ENCODE measurements around the gene ADAMTS10.

The ADAMTS10 gene

GRCh38 chr19:8545743-8546142 lies 64.8 kb downstream of the ADAMTS10 start:
- Histone ChIP-seq H3K4me2 (ENCODE audit: insufficient read depth, low read length) (no peak overlapping the region), H3K4me1 (ENCODE audit: insufficient read depth, low read length) (no peaks in the 10 kb centered on the region), H4K20me1 (ENCODE audit: insufficient read depth, low read length) (no peaks in the 10 kb centered on the region), H3K4me3 (ENCODE audit: low read depth in 1 of 2, low read length in 2 of 2) (no peak overlapping the region), H3K36me3 (ENCODE audit: insufficient read depth, low read length) (no peaks in the 10 kb centered on the region), H3K27ac (ENCODE audit: low read length) (no peak overlapping the region), H3K79me2 (ENCODE audit: insufficient read depth, low read length) (no peaks in the 10 kb centered on the region), H3K9me3 (ENCODE audit: insufficient read depth, low read length, severe bottlenecking) (no peaks in the 10 kb centered on the region), H3K9ac (ENCODE audit: low read depth, low read length) (no peak overlapping the region), H3K27me3 (ENCODE audit: insufficient read depth, low read length, poor library complexity) (no peaks in the 10 kb centered on the region), H2AFZ (ENCODE audit: low read depth, low read length) (no peak overlapping the region)
- no peak for TF ChIP-seq CTCF (IDR thresholded peaks at IDR 0.05; ENCODE audit: borderline replicate concordance, extremely low read depth, low read length, poor library complexity, severe bottlenecking)
- TF ChIP-seq EZH2 (IDR thresholded peaks at IDR 0.05; ENCODE audit: borderline replicate concordance, low read depth, low read length, severe bottlenecking) = no peak
- no peak for ATAC-seq (ENCODE audit: insufficient read depth, low read depth)
- no peak for DNase-seq

- no peaks in the 10 kb centered on the region for H3K4me1 ChIP-seq (ENCODE audit: insufficient read depth, low read length)
- H3K79me2 ChIP-seq (ENCODE audit: insufficient read depth, low read length) = no peaks in the 10 kb centered on the region
- H3K27me3 ChIP-seq (ENCODE audit: insufficient read depth, low read length, poor library complexity) = no peaks in the 10 kb centered on the region
- H3K27ac ChIP-seq (ENCODE audit: low read length) = no peak overlapping the region
- no peaks in the 10 kb centered on the region for H3K9me3 ChIP-seq (ENCODE audit: insufficient read depth, low read length, severe bottlenecking)
- no peak overlapping the region for H3K4me3 ChIP-seq (ENCODE audit: low read depth in 1 of 2, low read length in 2 of 2)
- no peak overlapping the region for H2AFZ ChIP-seq (ENCODE audit: low read depth, low read length)
- TF ChIP-seq CTCF (IDR thresholded peaks at IDR 0.05; ENCODE audit: borderline replicate concordance, extremely low read depth, low read length, poor library complexity, severe bottlenecking) = no peak
- ATAC-seq (ENCODE audit: insufficient read depth, low read depth) = no peak
- H3K9ac ChIP-seq (ENCODE audit: low read depth, low read length) = no peak overlapping the region
- H3K4me2 ChIP-seq (ENCODE audit: insufficient read depth, low read length) = no peak overlapping the region
- no peak for DNase-seq
- H4K20me1 ChIP-seq (ENCODE audit: insufficient read depth, low read length) = no peaks in the 10 kb centered on the region
- no peaks in the 10 kb centered on the region for H3K36me3 ChIP-seq (ENCODE audit: insufficient read depth, low read length)
Observed at GRCh38 chr19:8544168-8544567, 66.3 kb downstream of the ADAMTS10 start.

- Histone ChIP-seq H3K27ac (ENCODE audit: low read length) (no peak overlapping the region), H3K4me1 (ENCODE audit: insufficient read depth, low read length) (no peaks in the 10 kb centered on the region), H3K9me3 (ENCODE audit: insufficient read depth, low read length, severe bottlenecking) (no peaks in the 10 kb centered on the region), H3K4me2 (ENCODE audit: insufficient read depth, low read length) (no peak overlapping the region), H3K79me2 (ENCODE audit: insufficient read depth, low read length) (no peaks in the 10 kb centered on the region), H3K4me3 (ENCODE audit: low read depth in 1 of 2, low read length in 2 of 2) (no peak overlapping the region), H3K27me3 (ENCODE audit: insufficient read depth, low read length, poor library complexity) (no peaks in the 10 kb centered on the region), H4K20me1 (ENCODE audit: insufficient read depth, low read length) (no peaks in the 10 kb centered on the region), H2AFZ (ENCODE audit: low read depth, low read length) (no peak overlapping the region), H3K9ac (ENCODE audit: low read depth, low read length) (no peak overlapping the region), H3K36me3 (ENCODE audit: insufficient read depth, low read length) (no peaks in the 10 kb centered on the region)
- DNase-seq = no peak
- no peak for ATAC-seq (ENCODE audit: insufficient read depth, low read depth)
- TF ChIP-seq EZH2 (IDR thresholded peaks at IDR 0.05; ENCODE audit: borderline replicate concordance, low read depth, low read length, severe bottlenecking) (no peak), CTCF (IDR thresholded peaks at IDR 0.05; ENCODE audit: borderline replicate concordance, extremely low read depth, low read length, poor library complexity, severe bottlenecking) (no peak)
Observed at GRCh38 chr19:8539621-8540149, 70.8 kb downstream of the ADAMTS10 start.

GRCh38 chr19:8537099-8537498 lies 73.4 kb downstream of the ADAMTS10 start:
- Histone ChIP-seq H3K4me3 (ENCODE audit: low read depth in 1 of 2, low read length in 2 of 2) (no peak overlapping the region), H2AFZ (ENCODE audit: low read depth, low read length) (no peak overlapping the region), H3K36me3 (ENCODE audit: insufficient read depth, low read length) (no peaks in the 10 kb centered on the region), H3K9me3 (ENCODE audit: insufficient read depth, low read length, severe bottlenecking) (no peaks in the 10 kb centered on the region), H3K79me2 (ENCODE audit: insufficient read depth, low read length) (no peaks in the 10 kb centered on the region), H3K4me1 (ENCODE audit: insufficient read depth, low read length) (no peaks in the 10 kb centered on the region), H3K9ac (ENCODE audit: low read depth, low read length) (no peak overlapping the region), H3K27me3 (ENCODE audit: insufficient read depth, low read length, poor library complexity) (no peaks in the 10 kb centered on the region), H4K20me1 (ENCODE audit: insufficient read depth, low read length) (no peaks in the 10 kb centered on the region), H3K27ac (ENCODE audit: low read length) (no peak overlapping the region), H3K4me2 (ENCODE audit: insufficient read depth, low read length) (no peak overlapping the region)
- ATAC-seq (ENCODE audit: insufficient read depth, low read depth) (no peak), DNase-seq (no peak)
- TF ChIP-seq CTCF (IDR thresholded peaks at IDR 0.05; ENCODE audit: borderline replicate concordance, extremely low read depth, low read length, poor library complexity, severe bottlenecking) (no peak), EZH2 (IDR thresholded peaks at IDR 0.05; ENCODE audit: borderline replicate concordance, low read depth, low read length, severe bottlenecking) (no peak)

Data from DND-41 (cell line).